GM12878 (cell line): ENCODE results near the gene CLMP. TPM values are rescaled to one million over a fixed set of nuclear protein-coding genes. Genes with fewer than 3 reads are reported as not detected.

Experiments
- ATAC-seq: fragments of 200-7000 bp; cut with Tn5 transposase; 3 replicates; pipeline ENCODE4 v1.9.1; 2020; ENCODE audit warnings: mild to moderate bottlenecking, moderate library complexity
- BruUV-seq: library from RNA; stranded (reverse); fragments of 400-500 nt; replicated peaks from 2 replicates; lab custom pipeline; 2021; lab: Mats Ljungman, UMichigan
- CTCF ChIA-PET: fragments of 300-600 bp; sonication (Branson Sonifier 250); formaldehyde crosslinking; extraction: SDS; loops from one replicate; lab custom pipeline; 2021; ENCODE audit warnings: inconsistent platforms; lab: Yijun Ruan, JAX
- POLR2A ChIA-PET: fragments of 350-600 bp; formaldehyde crosslinking; extraction: SDS; loops from one replicate; lab custom pipeline; 2021; ENCODE audit warnings: inconsistent platforms; lab: Charles Lee
- RAD21 ChIA-PET: fragments of 300-600 bp; sonication (Branson Sonifier 250); formaldehyde crosslinking; loops from one replicate; lab custom pipeline; 2023; ENCODE audit warnings: antibody characterized with exemption; ENCODE audit not compliant: unreplicated experiment; lab: Charles Lee
- SMC1A ChIA-PET: fragments of 300-600 bp; sonication (Branson Sonifier 250); formaldehyde crosslinking; loops from one replicate; lab custom pipeline; 2023; ENCODE audit not compliant: unreplicated experiment, uncharacterized antibody; lab: Charles Lee
- DNase-seq: peaks from one replicate; pipeline ENCODE4 v3.0.0-alpha.2; 2011; ENCODE audit warnings: low read depth, low spot score
- FAIRE-seq: peaks from 3 replicates; lab custom pipeline; 2011; peaks lifted over from hg19 to GRCh38; lab: Jason Lieb, UNC
- H2AFZ ChIP-seq: 2 replicates; pipeline ENCODE4 v1.6.0; 2011; ENCODE audit warnings: low read depth, low read length, control low read depth; ENCODE audit not compliant: control insufficient read depth
- H3K27ac ChIP-seq: 2 replicates; pipeline ENCODE4 v1.5.1; 2011; ENCODE audit warnings: control low read depth; ENCODE audit not compliant: control insufficient read depth, insufficient read depth
- H3K27me3 ChIP-seq, 2 experiments: replicated peaks in 1 of 2; 2 replicates each; pipeline versions ENCODE4 v1.6.0 to v1.6.1; 2011; ENCODE audit warnings: low read length in 1 of 2; ENCODE audit not compliant: control insufficient read depth in 2 of 2, insufficient read depth in 2 of 2
- H3K36me3 ChIP-seq, 2 experiments: 2 replicates each; pipeline ENCODE4 v1.5.1; 2011; ENCODE audit warnings: low read length in 1 of 2; ENCODE audit not compliant: control insufficient read depth in 2 of 2, insufficient read depth in 2 of 2
- H3K4me1 ChIP-seq: 2 replicates; pipeline ENCODE4 v1.6.1; 2011; ENCODE audit warnings: mild to moderate bottlenecking, low read length, moderate library complexity, mixed read lengths; ENCODE audit not compliant: control insufficient read depth, insufficient read depth
- H3K4me2 ChIP-seq: 2 replicates; pipeline ENCODE4 v1.6.0; 2011; ENCODE audit warnings: control low read depth; ENCODE audit not compliant: control insufficient read depth, insufficient read depth
- H3K4me3 ChIP-seq: fragments of 200-600 bp; sonication (generic); 2 replicates; pipeline ENCODE4 v1.5.1; 2016
- H3K79me2 ChIP-seq: 2 replicates; pipeline ENCODE4 v1.6.0; 2011; ENCODE audit warnings: low read length; ENCODE audit not compliant: control insufficient read depth, insufficient read depth
- H3K9ac ChIP-seq: 2 replicates; pipeline ENCODE4 v1.8.0; 2011; ENCODE audit warnings: low read length, control low read depth, mixed read lengths; ENCODE audit not compliant: control insufficient read depth, insufficient read depth
- H3K9me3 ChIP-seq: replicated peaks from 3 replicates; pipeline ENCODE4 v1.5.1; 2011; ENCODE audit warnings: mild to moderate bottlenecking, low read length; ENCODE audit not compliant: control insufficient read depth, insufficient read depth
- H4K20me1 ChIP-seq: 2 replicates; pipeline ENCODE4 v1.6.0; 2011; ENCODE audit not compliant: control insufficient read depth, insufficient read depth
- ATF3 ChIP-seq: IDR thresholded peaks from 2 replicates; pipeline ENCODE4 v1.6.1; 2011; ENCODE audit warnings: low read depth, mild to moderate bottlenecking, low read length, moderate library complexity, borderline replicate concordance; ENCODE audit errors: extremely low read depth
- TARDBP ChIP-seq: IDR thresholded peaks from 2 replicates; pipeline ENCODE4 v1.6.1; 2016; ENCODE audit warnings: borderline replicate concordance
- TCF12 ChIP-seq: IDR thresholded peaks from 2 replicates; pipeline ENCODE4 v1.6.1; 2011; ENCODE audit warnings: low read depth, mild to moderate bottlenecking, low read length
- ZBTB40 ChIP-seq: fragments of 450-650 bp; IDR thresholded peaks from 2 replicates; pipeline ENCODE4 v1.6.1; 2016; ENCODE audit warnings: mild to moderate bottlenecking, moderate library complexity, borderline replicate concordance
- ZNF592 ChIP-seq: fragments of 450-650 bp; IDR thresholded peaks from 2 replicates; pipeline ENCODE4 v1.6.1; 2017; ENCODE audit warnings: mild to moderate bottlenecking, moderate library complexity
- WGBS: methylation state at CpG from one replicate; pipeline ENCODE4 v1.1.6; 2016; ENCODE audit warnings: low lambda C conversion rate; ENCODE audit not compliant: insufficient replicate concordance, insufficient coverage; ENCODE audit errors: missing lambda C conversion rate; 5-methylcytosine and 5-hydroxymethylcytosine counted together
- in situ Hi-C: fragments of 300-500 bp; cut with MboI; formaldehyde crosslinking; loops from 9 replicates; pipeline ENCODE4 v1.14.3; 2018; ENCODE audit warnings: mixed read lengths
- intact Hi-C: fragments of 100-400 bp; cut with micrococcal nuclease; formaldehyde crosslinking; loops from one replicate; pipeline ENCODE4 v1.14.2; 2022; ENCODE audit not compliant: unreplicated experiment
- polyA plus RNA-seq, 11 experiments: library from polyadenylated mRNA; depleted of rRNA in 4 of 11; unstranded in 6 of 11; stranded (reverse) in 5 of 11; fragments of >200 nt; fragmentation: Nextera tagmentation in 4 of 11; fragmentation: Illumina TruSeq in 1 of 11; extraction: Ambion mirVana in 4 of 11; extraction: Trizol in 1 of 11; gene quantifications; 1 replicate in 1 of 11; 2 replicates in 10 of 11; pipeline versions ENCODE4 v1.2.1 to v1.2.3, GENCODE V29; 2011 to 2016; ENCODE audit warnings: inconsistent platforms in 2 of 11, missing spikeins in 2 of 11, low read depth in 1 of 11
- total RNA-seq, 4 experiments: library from RNA; depleted of rRNA in 3 of 4; stranded (reverse); fragments of >200 nt in 3 of 4; fragmentation: Illumina TruSeq in 1 of 4; extraction: Trizol in 1 of 4; gene quantifications; 2 replicates each; pipeline versions ENCODE4 v1.2.1 to v1.2.3, GENCODE V29; 2013 to 2021

CLMP gene
- total and polyA plus RNA-seq, 10 of the 15 experiments (the other 5 are each of a cell fraction or from before 2014, with no cell fraction given) = 0.01 to 0.71 (median 0.20) TPM; not detected in 4

GRCh38 chr11:123173856-123174186 lies 21.2 kb downstream of the CLMP start:
- Histone ChIP-seq H4K20me1 (no peaks in the 10 kb centered on the region), H3K27ac (no peak overlapping the region), H3K4me2 (no peak overlapping the region), H3K79me2 (no peaks in the 10 kb centered on the region), H3K9me3 (no peaks in the 10 kb centered on the region), H3K9ac (no peak overlapping the region), H3K36me3 (no peaks in the 10 kb centered on the region), H3K27me3 (no peaks in the 10 kb centered on the region), H2AFZ (no peak overlapping the region), H3K4me1 (no peaks in the 10 kb centered on the region), H3K4me3 (no peak overlapping the region)
- FAIRE-seq (no peak), DNase-seq (no peak), ATAC-seq (no peak)
- BruUV-seq = no TSS peak
- WGBS = 74% methylated on average over 3 of the region's 3 CpGs
- POLR2A ChIA-PET = no interaction called here
- in situ Hi-C loops (no loop called here), intact Hi-C loops (no loop called here)
- TF ChIP-seq TARDBP = no peak
- TF ChIP-seq TCF12 = no peak
- no peak for TF ChIP-seq ATF3
- RAD21 ChIA-PET = no interaction called here
- CTCF ChIA-PET = interaction anchor here (0.9 to 1.3 kb wide), 2 partner anchors 12 to 74 kb away, joined by 3 to 4 read pairs; no protein-coding TSS in a partner anchor
- SMC1A ChIA-PET = interaction anchor here (0.7 to 1.0 kb wide), 2 partner anchors 11 to 27 kb away, joined by 3 to 4 read pairs; no protein-coding TSS in a partner anchor

GRCh38 chr11:123173040-123173855 lies 21.8 kb downstream of the CLMP start:
- no peaks in the 10 kb centered on the region for H4K20me1 ChIP-seq
- POLR2A ChIA-PET = no interaction called here
- RAD21 ChIA-PET = no interaction called here
- FAIRE-seq (no peak), ATAC-seq (no peak), DNase-seq (no peak)
- no peaks in the 10 kb centered on the region for H3K4me1 ChIP-seq
- 35% methylated on average over 4 of the region's 4 CpGs for WGBS
- H3K27me3 ChIP-seq = no peaks in the 10 kb centered on the region; a peak in 2 of 4 replicates
- H3K4me2 ChIP-seq = no peak overlapping the region
- intact Hi-C loops (no loop called here), in situ Hi-C loops (no loop called here)
- H3K79me2 ChIP-seq = no peaks in the 10 kb centered on the region
- H3K27ac ChIP-seq = no peak overlapping the region
- H2AFZ ChIP-seq = no peak overlapping the region
- no TSS peak for BruUV-seq
- no peaks in the 10 kb centered on the region for H3K36me3 ChIP-seq
- H3K4me3 ChIP-seq = no peak overlapping the region
- SMC1A ChIA-PET = interaction anchor here (0.7 to 1.0 kb wide), 2 partner anchors 11 to 27 kb away, joined by 3 to 4 read pairs; no protein-coding TSS in a partner anchor
- H3K9me3 ChIP-seq = no peaks in the 10 kb centered on the region
- H3K9ac ChIP-seq = no peak overlapping the region
- CTCF ChIA-PET = interaction anchor here (0.9 to 1.3 kb wide), 3 partner anchors 11 to 74 kb away, joined by 3 to 4 read pairs (median 3); no protein-coding TSS in a partner anchor
- TF ChIP-seq ZNF592 = no peak
- TF ChIP-seq TARDBP = no peak
- no peak for TF ChIP-seq ZBTB40
